SK-N-DZ (cell line): ENCODE results near the gene TUBA1B.
"Not testable (repeated sequence)": the region's sequence is repeated elsewhere in the genome, so short reads cannot be mapped to it uniquely, and the experiment has no call there.

Experiments
- DNase-seq: peaks from one replicate; pipeline ENCODE4 v3.0.0-alpha.2; 2015; ENCODE audit warnings: low spot score

The TUBA1B gene

GRCh38 chr12:49127971-49128370 is 3.2 kb downstream of the TUBA1B start:
- not testable (repeated sequence) for DNase-seq

GRCh38 chr12:49126852-49127763 is 4.1 kb downstream of the TUBA1B start:
- DNase-seq: peak; percentile 49

GRCh38 chr12:49121047-49121696 is 10.0 kb downstream of the TUBA1B start:
- DNase-seq: peak; percentile 79

- no peak for DNase-seq
These were observed 20.0 kb downstream of the TUBA1B start for GRCh38 chr12:49111206-49111605.

- peak; percentile 99 for DNase-seq
These were observed 20.6 kb downstream of the TUBA1B start, which contains the start of gene LMBR1L for GRCh38 chr12:49110464-49111155. Gene LMBR1L (minus strand): TSS chr12:49110847. CDS start chr12:49110555, 292 bp downstream.

- DNase-seq: no peak
These were observed 21.3 kb downstream of the TUBA1B start for GRCh38 chr12:49109641-49110463.

GRCh38 chr12:49108958-49109404 is 22.2 kb downstream of the TUBA1B start:
- no peak for DNase-seq

GRCh38 chr12:49105504-49106084 is 25.6 kb downstream of the TUBA1B start:
- DNase-seq: no peak

GRCh38 chr12:49104822-49105221 is 26.4 kb downstream of the TUBA1B start:
- no peak for DNase-seq

GRCh38 chr12:49100380-49100779 is 30.8 kb downstream of the TUBA1B start:
- no peak for DNase-seq

- DNase-seq: no peak
These were observed 32.5 kb downstream of the TUBA1B start for GRCh38 chr12:49098703-49099102.

- DNase-seq: peak; percentile 58
These were observed 33.2 kb downstream of the TUBA1B start for GRCh38 chr12:49098035-49098451.

GRCh38 chr12:49097381-49097780 is 33.8 kb downstream of the TUBA1B start:
- DNase-seq: no peak

GRCh38 chr12:49094975-49095365 is 36.2 kb downstream of the TUBA1B start:
- no peak for DNase-seq

- DNase-seq: no peak
These were observed 36.8 kb downstream of the TUBA1B start, which contains the start of gene DHH for GRCh38 chr12:49094160-49094974. Gene DHH (minus strand): TSS chr12:49094801. CDS start chr12:49094512, 289 bp downstream.

- no peak for DNase-seq
These were observed 37.4 kb downstream of the TUBA1B start for GRCh38 chr12:49093792-49094159.

GRCh38 chr12:49092816-49093406 is 38.3 kb downstream of the TUBA1B start:
- DNase-seq: no peak

- DNase-seq: peak; percentile 74
These were observed 38.9 kb downstream of the TUBA1B start for GRCh38 chr12:49092086-49092815.

GRCh38 chr12:49091836-49092085 is 39.4 kb downstream of the TUBA1B start:
- no peak for DNase-seq
